Spinal cord (tissue), 4 donors: ENCODE results near the gene HACD4. TPM values are rescaled to one million over a fixed set of nuclear protein-coding genes. Genes with fewer than 3 reads are reported as not detected.

Experiments used
- polyA plus RNA-seq, 2 donors: library from polyadenylated mRNA; unstranded; fragments of 120-200 nt; gene quantifications; one replicate each; pipeline ENCODE4 v1.2.1, GENCODE V29; 2013; ENCODE audit not compliant: insufficient read length in 2 of 2
- total RNA-seq, 2 donors: library from RNA; depleted of rRNA in 1 of 2; stranded (reverse); fragments of 120-200 nt in 1 of 2; fragments of >200 nt in 1 of 2; gene quantifications; one replicate each; pipeline versions ENCODE4 v1.2.3 to v1.2.4, GENCODE V29; 2013 to 2014

HACD4 gene
- total and polyA plus RNA-seq, 4 donors, result 1.3 to 4.1 (median 2.7) TPM

Other genes starting within 250 kb of the HACD4 start
- gene IFNB1, start 46.3 kb upstream of the HACD4 start, total RNA-seq, result not detected
- not detected for gene IFNB1, start 46.3 kb upstream of the HACD4 start, polyA plus RNA-seq
- gene IFNW1, start 110.2 kb upstream of the HACD4 start, total RNA-seq, result not detected
- under 1 TPM in 1 of 2 donors, not detected in 1; 0.15 TPM for gene IFNW1, start 110.2 kb upstream of the HACD4 start, polyA plus RNA-seq
- gene IFNA21, start 135.0 kb upstream of the HACD4 start, total RNA-seq, result not detected
- not detected for gene IFNA21, start 135.0 kb upstream of the HACD4 start, polyA plus RNA-seq
- gene IFNA4, start 155.9 kb upstream of the HACD4 start, total RNA-seq, result not detected
- gene IFNA4, start 155.9 kb upstream of the HACD4 start, polyA plus RNA-seq, result not detected
- gene IFNA7, start 170.6 kb upstream of the HACD4 start, total RNA-seq, result not detected
- gene IFNA7, start 170.6 kb upstream of the HACD4 start, polyA plus RNA-seq, result not detected
- not detected for gene IFNA10, start 175.5 kb upstream of the HACD4 start, total RNA-seq
- not detected for gene IFNA10, start 175.5 kb upstream of the HACD4 start, polyA plus RNA-seq
- not detected for gene IFNA16, start 185.7 kb upstream of the HACD4 start, total RNA-seq
- gene IFNA16, start 185.7 kb upstream of the HACD4 start, polyA plus RNA-seq, result not detected
- not detected for gene IFNA17, start 196.6 kb upstream of the HACD4 start, total RNA-seq
- not detected for gene IFNA17, start 196.6 kb upstream of the HACD4 start, polyA plus RNA-seq
- gene IFNA14, start 208.4 kb upstream of the HACD4 start, total RNA-seq, result not detected
- not detected for gene IFNA14, start 208.4 kb upstream of the HACD4 start, polyA plus RNA-seq